Ishikawa (cell line): ENCODE data around the gene SAG.

ENCODE experiments used
- CEBPB ChIP-seq: IDR thresholded peaks from 2 replicates; pipeline ENCODE4 v1.6.1; 2012
- CREB1 ChIP-seq: IDR thresholded peaks from 2 replicates; pipeline ENCODE4 v1.6.1; 2012; ENCODE audit warnings: low read depth
- EGR1 ChIP-seq: IDR thresholded peaks from 2 replicates; pipeline ENCODE4 v1.6.1; 2012
- EP300 ChIP-seq: IDR thresholded peaks from 2 replicates; pipeline ENCODE4 v1.6.1; 2012; ENCODE audit warnings: borderline replicate concordance
- FOXM1 ChIP-seq: IDR thresholded peaks from 2 replicates; pipeline ENCODE4 v1.6.1; 2012; ENCODE audit warnings: low read depth, borderline replicate concordance
- NFIC ChIP-seq: IDR thresholded peaks from 2 replicates; pipeline ENCODE4 v1.6.1; 2012
- RAD21 ChIP-seq: IDR thresholded peaks from 2 replicates; pipeline ENCODE4 v1.6.1; 2012; ENCODE audit warnings: low read depth
- TAF1 ChIP-seq: IDR thresholded peaks from 2 replicates; pipeline ENCODE4 v1.6.1; 2012; ENCODE audit warnings: low read depth, mild to moderate bottlenecking
- TCF12 ChIP-seq: IDR thresholded peaks from 2 replicates; pipeline ENCODE4 v1.6.1; 2012; ENCODE audit warnings: low read depth
- TEAD4 ChIP-seq: IDR thresholded peaks from 2 replicates; pipeline ENCODE4 v1.6.1; 2012
- YY1 ChIP-seq: IDR thresholded peaks from 2 replicates; pipeline ENCODE4 v1.6.1; 2012; ENCODE audit warnings: low read depth
- ZBTB7A ChIP-seq: IDR thresholded peaks from 2 replicates; pipeline ENCODE4 v1.6.1; 2012; ENCODE audit warnings: low read depth
- TF ChIP-seq, protein P1 (sequence below): IDR thresholded peaks from 2 replicates; pipeline ENCODE4 v1.6.1; 2012
- TF ChIP-seq, protein P2 (sequence below): IDR thresholded peaks from 2 replicates; pipeline ENCODE4 v1.6.1; 2012
- TF ChIP-seq, protein P3 (sequence below): IDR thresholded peaks from 2 replicates; pipeline ENCODE4 v1.6.1; 2012; ENCODE audit warnings: low read depth, mild to moderate bottlenecking

Gene SAG

DNA sequence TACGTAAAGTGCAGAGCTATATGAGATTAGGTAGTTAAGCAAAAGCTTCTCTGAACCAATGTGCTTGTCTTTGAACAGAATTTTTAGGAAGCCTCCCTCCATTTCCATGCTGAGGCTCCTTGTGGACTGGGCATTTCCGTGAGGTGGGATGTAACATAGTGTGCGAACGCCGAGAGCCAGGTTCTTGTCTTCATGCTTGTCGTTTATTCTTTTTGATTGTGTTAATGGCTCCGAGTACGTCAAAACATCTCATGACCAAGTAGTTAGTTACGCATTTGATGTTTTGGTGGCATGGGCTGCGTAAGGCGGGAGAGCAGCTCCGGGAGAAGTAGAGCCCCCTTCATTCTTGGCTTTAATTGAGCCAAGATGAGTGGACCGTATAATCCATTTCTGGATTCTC, 79.6 kb downstream of the SAG start:
- TF ChIP-seq NFIC (no peak), TEAD4 (no peak), FOXM1 (no peak), TCF12 (no peak), ZBTB7A (no peak), EP300 (no peak), RAD21 (no peak), YY1 (no peak)
- TF ChIP-seq, protein P1, sequence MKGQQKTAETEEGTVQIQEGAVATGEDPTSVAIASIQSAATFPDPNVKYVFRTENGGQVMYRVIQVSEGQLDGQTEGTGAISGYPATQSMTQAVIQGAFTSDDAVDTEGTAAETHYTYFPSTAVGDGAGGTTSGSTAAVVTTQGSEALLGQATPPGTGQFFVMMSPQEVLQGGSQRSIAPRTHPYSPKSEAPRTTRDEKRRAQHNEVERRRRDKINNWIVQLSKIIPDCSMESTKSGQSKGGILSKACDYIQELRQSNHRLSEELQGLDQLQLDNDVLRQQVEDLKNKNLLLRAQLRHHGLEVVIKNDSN, result no peak
- TF ChIP-seq, protein P2, sequence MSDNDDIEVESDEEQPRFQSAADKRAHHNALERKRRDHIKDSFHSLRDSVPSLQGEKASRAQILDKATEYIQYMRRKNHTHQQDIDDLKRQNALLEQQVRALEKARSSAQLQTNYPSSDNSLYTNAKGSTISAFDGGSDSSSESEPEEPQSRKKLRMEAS, result no peak
- TF ChIP-seq, protein P3, sequence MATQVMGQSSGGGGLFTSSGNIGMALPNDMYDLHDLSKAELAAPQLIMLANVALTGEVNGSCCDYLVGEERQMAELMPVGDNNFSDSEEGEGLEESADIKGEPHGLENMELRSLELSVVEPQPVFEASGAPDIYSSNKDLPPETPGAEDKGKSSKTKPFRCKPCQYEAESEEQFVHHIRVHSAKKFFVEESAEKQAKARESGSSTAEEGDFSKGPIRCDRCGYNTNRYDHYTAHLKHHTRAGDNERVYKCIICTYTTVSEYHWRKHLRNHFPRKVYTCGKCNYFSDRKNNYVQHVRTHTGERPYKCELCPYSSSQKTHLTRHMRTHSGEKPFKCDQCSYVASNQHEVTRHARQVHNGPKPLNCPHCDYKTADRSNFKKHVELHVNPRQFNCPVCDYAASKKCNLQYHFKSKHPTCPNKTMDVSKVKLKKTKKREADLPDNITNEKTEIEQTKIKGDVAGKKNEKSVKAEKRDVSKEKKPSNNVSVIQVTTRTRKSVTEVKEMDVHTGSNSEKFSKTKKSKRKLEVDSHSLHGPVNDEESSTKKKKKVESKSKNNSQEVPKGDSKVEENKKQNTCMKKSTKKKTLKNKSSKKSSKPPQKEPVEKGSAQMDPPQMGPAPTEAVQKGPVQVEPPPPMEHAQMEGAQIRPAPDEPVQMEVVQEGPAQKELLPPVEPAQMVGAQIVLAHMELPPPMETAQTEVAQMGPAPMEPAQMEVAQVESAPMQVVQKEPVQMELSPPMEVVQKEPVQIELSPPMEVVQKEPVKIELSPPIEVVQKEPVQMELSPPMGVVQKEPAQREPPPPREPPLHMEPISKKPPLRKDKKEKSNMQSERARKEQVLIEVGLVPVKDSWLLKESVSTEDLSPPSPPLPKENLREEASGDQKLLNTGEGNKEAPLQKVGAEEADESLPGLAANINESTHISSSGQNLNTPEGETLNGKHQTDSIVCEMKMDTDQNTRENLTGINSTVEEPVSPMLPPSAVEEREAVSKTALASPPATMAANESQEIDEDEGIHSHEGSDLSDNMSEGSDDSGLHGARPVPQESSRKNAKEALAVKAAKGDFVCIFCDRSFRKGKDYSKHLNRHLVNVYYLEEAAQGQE, result no peak

DNA sequence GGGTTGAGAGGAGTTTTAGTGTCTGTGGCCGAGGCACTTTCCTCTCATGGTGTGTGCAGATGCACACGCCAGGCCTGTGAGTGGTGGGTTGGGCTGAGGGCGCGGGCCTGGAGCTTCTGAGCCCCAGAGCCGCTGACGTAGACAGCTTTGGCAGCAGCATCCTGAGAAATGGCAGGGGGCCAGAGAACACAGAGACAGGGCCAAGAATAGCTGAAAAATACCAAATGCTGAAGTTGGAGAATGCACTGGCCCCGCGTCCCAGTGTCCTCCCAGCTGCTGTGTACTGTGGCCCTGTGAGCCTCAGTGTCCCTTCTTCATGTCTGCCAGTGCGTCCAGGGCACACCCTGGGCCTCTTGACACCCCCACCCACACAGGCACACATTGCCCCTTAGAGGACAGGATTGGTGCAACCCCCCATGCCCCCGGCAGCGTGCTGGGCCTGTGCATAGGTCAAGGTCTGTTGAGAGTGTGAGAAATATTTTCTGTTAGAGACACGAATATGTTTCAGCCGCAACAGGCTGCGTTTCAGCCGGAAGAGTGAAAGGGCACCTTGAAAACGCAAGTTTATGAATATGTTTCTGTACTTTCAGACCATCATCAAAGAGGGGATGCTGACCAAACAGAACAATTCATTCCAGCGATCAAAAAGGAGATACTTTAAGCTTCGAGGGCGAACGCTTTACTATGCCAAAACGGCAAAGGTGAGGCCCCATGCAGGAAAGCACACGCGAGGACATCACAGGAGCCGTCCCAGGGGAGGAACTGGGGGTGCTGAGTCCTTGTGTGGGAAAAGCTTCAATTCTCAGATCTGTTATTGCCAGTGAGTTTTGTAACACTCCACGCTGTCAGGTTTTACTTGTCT, 80.3 kb downstream of the SAG start:
- no peak for TF ChIP-seq CEBPB
- TF ChIP-seq EGR1, result no peak
- TF ChIP-seq NFIC, result no peak
- TF ChIP-seq CREB1, result no peak
- no peak for TF ChIP-seq FOXM1
- no peak for TF ChIP-seq RAD21
- TF ChIP-seq ZBTB7A, result no peak
- TF ChIP-seq, protein P2, result no peak
- TF ChIP-seq TEAD4, result no peak
- TF ChIP-seq TCF12, result no peak
- no peak for TF ChIP-seq TAF1
- TF ChIP-seq, protein P3, result no peak
- TF ChIP-seq YY1, result no peak
- TF ChIP-seq EP300, result no peak
- TF ChIP-seq, protein P1, result no peak

DNA sequence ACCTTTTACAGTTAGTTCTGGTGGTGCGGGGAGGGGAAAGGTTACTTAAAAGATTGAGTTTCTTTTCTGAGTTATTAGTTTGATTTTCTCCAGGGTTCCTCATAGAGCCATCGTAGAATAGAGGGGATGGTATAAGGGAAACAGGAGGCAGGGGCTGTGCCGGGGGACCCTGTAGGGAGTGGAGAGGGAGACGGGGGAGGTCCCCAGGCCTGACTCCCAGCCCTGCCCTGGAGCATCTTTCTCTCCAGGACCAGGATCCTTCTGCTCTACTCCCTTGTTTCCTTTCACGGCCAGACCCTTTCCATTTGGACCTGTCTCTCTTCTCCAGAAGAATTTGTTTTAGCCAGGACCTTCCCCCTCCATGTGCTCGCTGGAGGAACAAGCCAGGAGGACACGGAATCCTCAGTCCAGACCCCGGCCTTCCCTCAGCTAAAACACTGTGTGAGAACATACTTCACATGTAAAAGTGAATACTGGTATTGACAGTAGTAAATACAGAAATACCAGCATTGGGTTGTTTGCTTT, 82.0 kb downstream of the SAG start:
- no peak for TF ChIP-seq RAD21
- TF ChIP-seq NFIC, result no peak
- TF ChIP-seq, protein P1, result no peak
- no peak for TF ChIP-seq FOXM1
- TF ChIP-seq TAF1, result no peak
- no peak for TF ChIP-seq CREB1
- TF ChIP-seq CEBPB, result no peak
- no peak for TF ChIP-seq YY1
- TF ChIP-seq TEAD4, result no peak

DNA sequence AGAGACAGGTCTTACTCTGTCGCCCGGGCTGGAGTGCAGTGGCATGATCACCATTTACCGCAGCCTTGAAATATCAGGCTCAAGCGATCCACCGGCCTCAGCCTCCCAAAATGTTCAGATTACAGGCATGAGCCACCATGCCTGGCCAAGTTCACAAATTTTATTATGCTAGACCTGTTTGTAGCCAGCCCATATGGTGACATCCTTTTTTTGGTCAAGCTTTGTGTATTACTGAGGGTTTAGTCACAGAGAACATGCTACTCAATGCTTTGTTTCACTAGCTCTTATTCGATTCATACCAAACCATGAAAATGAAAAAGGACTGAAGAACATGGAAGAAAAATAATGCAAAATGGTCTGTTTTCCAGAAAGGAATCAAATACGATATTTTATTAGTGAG, 88.1 kb downstream of the SAG start:
- TF ChIP-seq TAF1, result no peak
- TF ChIP-seq NFIC, result no peak
- no peak for TF ChIP-seq TCF12
- TF ChIP-seq, protein P2, result no peak
- TF ChIP-seq ZBTB7A, result no peak
- no peak for TF ChIP-seq YY1
- TF ChIP-seq RAD21, result no peak
- TF ChIP-seq EP300, result no peak
